D341Med (cell line): ENCODE measurements around the gene E2F8.

ENCODE experiments used
- DNase-seq: peaks from one replicate; pipeline ENCODE4 v3.0.0; 2012; ENCODE audit warnings: low spot score

The E2F8 gene

GRCh38 chr11:19187114-19187832 lies 53.5 kb downstream of the E2F8 start:
- DNase-seq: no peak

- DNase-seq: no peak
Observed at GRCh38 chr11:19185516-19186052, 55.2 kb downstream of the E2F8 start.

- no peak for DNase-seq
Observed at GRCh38 chr11:19185036-19185435, 55.7 kb downstream of the E2F8 start.

GRCh38 chr11:19183646-19184045 lies 57.1 kb downstream of the E2F8 start:
- DNase-seq: peak; percentile 35

- no peak for DNase-seq
Observed at GRCh38 chr11:19181531-19182261, 59.0 kb downstream of the E2F8 start.

- DNase-seq: no peak
Observed at GRCh38 chr11:19176629-19177186, 64.0 kb downstream of the E2F8 start.
